Liver (tissue), 9 donors: Measurements from ENCODE around the gene CFAP90. TPM values are rescaled to one million over a fixed set of nuclear protein-coding genes. Genes with fewer than 3 reads are reported as not detected.

Source experiments
- DNase-seq: peaks from one replicate; pipeline ENCODE4 v3.0.0-alpha.2; 2017; ENCODE audit warnings: low spot score
- H3K27ac ChIP-seq, 2 donors: one replicate each; pipeline ENCODE4 v1.7.0; 2013; ENCODE audit warnings: inconsistent platforms in 2 of 2, low read length in 2 of 2, control low read depth in 1 of 2, low read depth in 1 of 2, mild to moderate bottlenecking in 1 of 2
- H3K27me3 ChIP-seq, 4 donors: one replicate each; pipeline versions ENCODE4 v1.6.1 to v1.7.0; 2013; ENCODE audit warnings: low read length in 3 of 4, inconsistent platforms in 1 of 4, mild to moderate bottlenecking in 1 of 4, moderate library complexity in 1 of 4; ENCODE audit not compliant: control insufficient read depth in 4 of 4, insufficient read depth in 4 of 4
- H3K36me3 ChIP-seq, 4 donors: one replicate each; pipeline versions ENCODE4 v1.6.1 to v1.7.0; 2013; ENCODE audit warnings: low read length in 3 of 4, mild to moderate bottlenecking in 3 of 4, low read depth in 1 of 4, moderate library complexity in 1 of 4; ENCODE audit not compliant: control insufficient read depth in 4 of 4, insufficient read depth in 3 of 4
- H3K4me1 ChIP-seq, 4 donors: one replicate each; pipeline versions ENCODE4 v1.6.1 to v1.7.0; 2013; ENCODE audit warnings: low read length in 3 of 4, mild to moderate bottlenecking in 3 of 4, moderate library complexity in 1 of 4; ENCODE audit not compliant: control insufficient read depth in 4 of 4, insufficient read depth in 4 of 4
- H3K4me3 ChIP-seq, 3 donors: one replicate each; pipeline versions ENCODE4 v1.6.1 to v1.7.0; 2013; ENCODE audit warnings: low read length in 3 of 3, control low read depth in 1 of 3, low read depth in 1 of 3, mild to moderate bottlenecking in 1 of 3
- H3K9ac ChIP-seq, 2 donors: one replicate each; pipeline ENCODE4 v1.7.0; 2013; ENCODE audit warnings: low read length in 2 of 2, mild to moderate bottlenecking in 2 of 2, moderate library complexity in 2 of 2, control low read depth in 1 of 2, low read depth in 1 of 2
- H3K9me3 ChIP-seq, 4 donors: one replicate each; pipeline versions ENCODE4 v1.6.1 to v1.7.0; 2013; ENCODE audit warnings: low read length in 3 of 4; ENCODE audit not compliant: control insufficient read depth in 4 of 4
- EGR1 ChIP-seq, 2 donors: IDR thresholded peaks; 2 replicates each; pipeline ENCODE4 v1.6.1; 2016 to 2018; ENCODE audit warnings: antibody characterized with exemption in 2 of 2, low read depth in 2 of 2
- FOXA1 ChIP-seq: IDR thresholded peaks from 2 replicates; pipeline ENCODE4 v1.6.1; 2016; ENCODE audit warnings: antibody characterized with exemption
- FOXA2 ChIP-seq: IDR thresholded peaks from 2 replicates; pipeline ENCODE4 v1.6.1; 2016; ENCODE audit warnings: antibody characterized with exemption
- GABPA ChIP-seq, 2 donors: IDR thresholded peaks in 1 of 2; conservative IDR thresholded peaks in 1 of 2; 2 replicates each; pipeline ENCODE4 v1.6.1; 2016; ENCODE audit warnings: antibody characterized with exemption in 2 of 2, mild to moderate bottlenecking in 1 of 2, moderate library complexity in 1 of 2
- HNF4A ChIP-seq, 2 donors: conservative IDR thresholded peaks; 2 replicates each; pipeline ENCODE4 v1.6.1; 2016; ENCODE audit warnings: antibody characterized with exemption in 2 of 2, mild to moderate bottlenecking in 2 of 2
- HNF4G ChIP-seq: IDR thresholded peaks from 2 replicates; pipeline ENCODE4 v1.6.1; 2016; ENCODE audit warnings: antibody characterized with exemption
- JUND ChIP-seq, 2 donors: IDR thresholded peaks; 2 replicates each; pipeline ENCODE4 v1.6.1; 2016; ENCODE audit warnings: antibody characterized with exemption in 2 of 2
- NR2F2 ChIP-seq: IDR thresholded peaks from 2 replicates; pipeline ENCODE4 v1.6.1; 2016; ENCODE audit warnings: antibody characterized with exemption
- RAD21 ChIP-seq, 2 donors: IDR thresholded peaks; 2 replicates each; pipeline ENCODE4 v1.6.1; 2016; ENCODE audit warnings: antibody characterized with exemption in 2 of 2, mild to moderate bottlenecking in 2 of 2
- RXRA ChIP-seq, 2 donors: IDR thresholded peaks; 2 replicates each; pipeline ENCODE4 v1.6.1; 2017 to 2018; ENCODE audit warnings: antibody characterized with exemption in 2 of 2, mild to moderate bottlenecking in 1 of 2
- SP1 ChIP-seq: IDR thresholded peaks from 2 replicates; pipeline ENCODE4 v1.6.1; 2018; ENCODE audit warnings: antibody characterized with exemption, mild to moderate bottlenecking
- TAF1 ChIP-seq: conservative IDR thresholded peaks from 2 replicates; pipeline ENCODE4 v1.6.1; 2016; ENCODE audit warnings: antibody characterized with exemption, mild to moderate bottlenecking
- YY1 ChIP-seq: IDR thresholded peaks from 2 replicates; pipeline ENCODE4 v1.6.1; 2016; ENCODE audit warnings: antibody characterized with exemption, mild to moderate bottlenecking
- WGBS: extraction: QIAGEN DNeasy Blood & Tissue Kit; methylation state at CpG from one replicate; pipeline ENCODE4 v1.1.7; 2013; 5-methylcytosine and 5-hydroxymethylcytosine counted together
- polyA plus RNA-seq, 2 donors: library from polyadenylated mRNA; stranded (reverse) in 1 of 2; unstranded in 1 of 2; fragments of 200-250 nt in 1 of 2; fragments of >200 nt in 1 of 2; fragmentation: Nextera tagmentation in 1 of 2; extraction: Ambion mirVana in 1 of 2; gene quantifications; one replicate each; pipeline versions ENCODE4 v1.2.1 to v1.2.3, GENCODE V29; 2013 to 2015
- total RNA-seq, 2 donors: library from RNA; depleted of rRNA; stranded (reverse); fragments of >200 nt; gene quantifications; one replicate each; pipeline ENCODE4 v1.2.3, GENCODE V29; 2014
- TF ChIP-seq, protein P1 (sequence below): IDR thresholded peaks from 2 replicates; pipeline ENCODE4 v1.6.1; 2016; ENCODE audit warnings: antibody characterized with exemption
- TF ChIP-seq, protein P2 (sequence below): fragments of 150-350 bp; IDR thresholded peaks from 2 replicates; pipeline ENCODE4 v1.5.1; 2017; ENCODE audit warnings: improper control_type of control experiment, low read depth, low read length; ENCODE audit not compliant: missing input control
- TF ChIP-seq, protein P3 (sequence below): IDR thresholded peaks from 2 replicates; pipeline ENCODE4 v1.6.1; 2016; ENCODE audit warnings: antibody characterized with exemption
- TF ChIP-seq, protein P4 (sequence below): IDR thresholded peaks from 2 replicates; pipeline ENCODE4 v1.6.1; 2016; ENCODE audit warnings: antibody characterized with exemption
- donor health status: healthy.
- donor health status: healthy.
- donor health status: healthy.
- donor health status: healthy.
- donor health status: healthy.

The CFAP90 gene
- total and polyA plus RNA-seq, 4 donors: 0.42 to 1.0 (median 0.59) TPM

DNA sequence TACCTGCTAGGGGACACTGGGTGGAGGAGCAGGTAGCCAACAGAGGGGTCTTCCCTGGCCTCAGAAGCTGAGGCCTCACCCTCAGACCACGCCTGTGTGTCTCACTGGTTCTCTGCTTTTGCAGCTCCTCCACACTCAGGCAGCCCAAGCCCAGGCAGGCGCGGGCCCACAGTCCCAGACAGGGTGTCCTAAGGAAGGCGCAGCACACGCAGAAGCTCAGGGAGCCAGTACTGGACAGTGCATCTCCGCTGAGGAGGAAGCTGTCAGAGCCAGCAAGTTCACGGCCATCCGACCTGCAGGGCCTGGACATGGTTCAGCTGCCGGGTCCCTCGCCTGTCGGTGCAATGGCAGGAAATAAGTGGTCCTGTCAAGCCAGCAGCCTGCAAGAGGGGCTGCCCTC lies 25.3 kb downstream of the CFAP90 start:
- H3K4me1 ChIP-seq: no peaks in the 10 kb centered on the region
- DNase-seq: no peak
- no peak overlapping the region for H3K4me3 ChIP-seq
- WGBS: 85% methylated on average over 11 of the region's 11 CpGs
- peaks cover 0 to 2% (median 1%) of the 10 kb centered on the region in 4 donors for H3K27me3 ChIP-seq
- H3K27ac ChIP-seq: no peak overlapping the region
- H3K9ac ChIP-seq: no peak overlapping the region
- H3K36me3 ChIP-seq: no peaks in the 10 kb centered on the region
- H3K9me3 ChIP-seq: no peaks in the 10 kb centered on the region
- TF ChIP-seq EGR1 (IDR thresholded peaks at IDR 0.05; ENCODE audit: low read depth in 2 of 2) (no peak), FOXA2 (no peak), JUND (IDR thresholded peaks at IDR 0.05) (no peak), RXRA (IDR thresholded peaks at IDR 0.05) (no peak), HNF4A (conservative IDR thresholded peaks at IDR 0.05) (no peak), HNF4G (no peak), TAF1 (no peak)
- TF ChIP-seq, protein P1, sequence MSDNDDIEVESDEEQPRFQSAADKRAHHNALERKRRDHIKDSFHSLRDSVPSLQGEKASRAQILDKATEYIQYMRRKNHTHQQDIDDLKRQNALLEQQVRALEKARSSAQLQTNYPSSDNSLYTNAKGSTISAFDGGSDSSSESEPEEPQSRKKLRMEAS: no peak
- TF ChIP-seq, protein P2, sequence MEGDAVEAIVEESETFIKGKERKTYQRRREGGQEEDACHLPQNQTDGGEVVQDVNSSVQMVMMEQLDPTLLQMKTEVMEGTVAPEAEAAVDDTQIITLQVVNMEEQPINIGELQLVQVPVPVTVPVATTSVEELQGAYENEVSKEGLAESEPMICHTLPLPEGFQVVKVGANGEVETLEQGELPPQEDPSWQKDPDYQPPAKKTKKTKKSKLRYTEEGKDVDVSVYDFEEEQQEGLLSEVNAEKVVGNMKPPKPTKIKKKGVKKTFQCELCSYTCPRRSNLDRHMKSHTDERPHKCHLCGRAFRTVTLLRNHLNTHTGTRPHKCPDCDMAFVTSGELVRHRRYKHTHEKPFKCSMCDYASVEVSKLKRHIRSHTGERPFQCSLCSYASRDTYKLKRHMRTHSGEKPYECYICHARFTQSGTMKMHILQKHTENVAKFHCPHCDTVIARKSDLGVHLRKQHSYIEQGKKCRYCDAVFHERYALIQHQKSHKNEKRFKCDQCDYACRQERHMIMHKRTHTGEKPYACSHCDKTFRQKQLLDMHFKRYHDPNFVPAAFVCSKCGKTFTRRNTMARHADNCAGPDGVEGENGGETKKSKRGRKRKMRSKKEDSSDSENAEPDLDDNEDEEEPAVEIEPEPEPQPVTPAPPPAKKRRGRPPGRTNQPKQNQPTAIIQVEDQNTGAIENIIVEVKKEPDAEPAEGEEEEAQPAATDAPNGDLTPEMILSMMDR: no peak

DNA sequence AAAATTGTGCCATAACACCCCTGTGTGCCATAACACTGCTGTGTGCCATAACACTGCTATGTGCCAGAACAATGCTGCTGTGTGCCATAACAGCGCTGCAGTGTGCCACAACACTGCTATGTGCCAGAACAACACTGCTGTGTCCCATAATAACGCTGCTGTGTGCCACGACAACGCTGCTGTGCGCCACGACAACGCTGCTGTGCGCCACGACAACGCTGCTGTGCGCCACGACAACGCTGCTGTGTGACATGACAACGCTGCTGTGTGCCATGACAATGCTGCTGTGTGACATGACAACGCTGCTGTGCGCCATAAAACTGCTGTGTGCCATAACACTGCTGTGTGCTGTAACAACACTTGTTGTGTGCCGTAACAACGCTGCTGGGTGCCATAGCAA lies 25.9 kb downstream of the CFAP90 start:
- Histone ChIP-seq H3K4me3 (no peak overlapping the region), H3K27me3 (peaks cover 0 to 2% (median 1%) of the 10 kb centered on the region in 4 donors), H3K9ac (no peak overlapping the region), H3K4me1 (no peaks in the 10 kb centered on the region), H3K36me3 (no peaks in the 10 kb centered on the region), H3K27ac (no peak overlapping the region), H3K9me3 (no peaks in the 10 kb centered on the region)
- 94% methylated on average over 18 of the region's 18 CpGs for WGBS
- DNase-seq: no peak
- TF ChIP-seq SP1 (no peak), RXRA (IDR thresholded peaks at IDR 0.05) (no peak), FOXA1 (no peak), HNF4A (conservative IDR thresholded peaks at IDR 0.05) (no peak), EGR1 (IDR thresholded peaks at IDR 0.05; ENCODE audit: low read depth in 2 of 2) (no peak), JUND (IDR thresholded peaks at IDR 0.05) (no peak), YY1 (no peak), RAD21 (IDR thresholded peaks at IDR 0.05) (no peak), GABPA (IDR thresholded peaks at IDR 0.05 in 1 of 2, conservative IDR thresholded peaks at IDR 0.05 in 1 of 2) (no peak), FOXA2 (no peak), NR2F2 (no peak), TAF1 (no peak)
- TF ChIP-seq, protein P3, sequence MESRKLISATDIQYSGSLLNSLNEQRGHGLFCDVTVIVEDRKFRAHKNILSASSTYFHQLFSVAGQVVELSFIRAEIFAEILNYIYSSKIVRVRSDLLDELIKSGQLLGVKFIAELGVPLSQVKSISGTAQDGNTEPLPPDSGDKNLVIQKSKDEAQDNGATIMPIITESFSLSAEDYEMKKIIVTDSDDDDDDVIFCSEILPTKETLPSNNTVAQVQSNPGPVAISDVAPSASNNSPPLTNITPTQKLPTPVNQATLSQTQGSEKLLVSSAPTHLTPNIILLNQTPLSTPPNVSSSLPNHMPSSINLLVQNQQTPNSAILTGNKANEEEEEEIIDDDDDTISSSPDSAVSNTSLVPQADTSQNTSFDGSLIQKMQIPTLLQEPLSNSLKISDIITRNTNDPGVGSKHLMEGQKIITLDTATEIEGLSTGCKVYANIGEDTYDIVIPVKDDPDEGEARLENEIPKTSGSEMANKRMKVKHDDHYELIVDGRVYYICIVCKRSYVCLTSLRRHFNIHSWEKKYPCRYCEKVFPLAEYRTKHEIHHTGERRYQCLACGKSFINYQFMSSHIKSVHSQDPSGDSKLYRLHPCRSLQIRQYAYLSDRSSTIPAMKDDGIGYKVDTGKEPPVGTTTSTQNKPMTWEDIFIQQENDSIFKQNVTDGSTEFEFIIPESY: no peak
- TF ChIP-seq, protein P1: no peak
- TF ChIP-seq, protein P4, sequence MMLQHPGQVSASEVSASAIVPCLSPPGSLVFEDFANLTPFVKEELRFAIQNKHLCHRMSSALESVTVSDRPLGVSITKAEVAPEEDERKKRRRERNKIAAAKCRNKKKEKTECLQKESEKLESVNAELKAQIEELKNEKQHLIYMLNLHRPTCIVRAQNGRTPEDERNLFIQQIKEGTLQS: no peak
- TF ChIP-seq, protein P2: no peak
